ENCODE results near the gene TTF1.

TTF1 gene

GRCh38 chr9:132415181-132415580 lies 8.5 kb upstream of the TTF1 start:
- no peak for TF ChIP-seq CTCF (IDR thresholded peaks at IDR 0.05; ENCODE audit: low read depth, low read length, missing control alignments)
- DNase-seq (ENCODE audit: low read depth): no peak
- H3K4me3 ChIP-seq (ENCODE audit: low read depth, low read length): no peak overlapping the region

GRCh38 chr9:132414731-132415130 lies 8.1 kb upstream of the TTF1 start:
- no peak for TF ChIP-seq CTCF (IDR thresholded peaks at IDR 0.05; ENCODE audit: low read depth, low read length, missing control alignments)
- H3K4me3 ChIP-seq (ENCODE audit: low read depth, low read length): no peak overlapping the region
- no peak for DNase-seq (ENCODE audit: low read depth)

GRCh38 chr9:132413926-132414325 lies 7.3 kb upstream of the TTF1 start:
- no peak for DNase-seq (ENCODE audit: low read depth)
- no peak for TF ChIP-seq CTCF (IDR thresholded peaks at IDR 0.05; ENCODE audit: low read depth, low read length, missing control alignments)

GRCh38 chr9:132412089-132412488 lies 5.4 kb upstream of the TTF1 start:
- peak; percentile 52 for TF ChIP-seq CTCF (IDR thresholded peaks at IDR 0.05; ENCODE audit: low read depth, low read length, missing control alignments)
- H3K4me3 ChIP-seq (ENCODE audit: low read depth, low read length): no peak overlapping the region
- no peak for DNase-seq (ENCODE audit: low read depth)

More at GRCh38 chr9:132413926-132414325, 7.3 kb upstream of the TTF1 start:
- H3K4me3 ChIP-seq (ENCODE audit: low read depth, low read length): no peak overlapping the region

GRCh38 chr9:132411091-132411508 lies 4.5 kb upstream of the TTF1 start:
- TF ChIP-seq CTCF (IDR thresholded peaks at IDR 0.05; ENCODE audit: low read depth, low read length, missing control alignments): peak; percentile 64
- H3K4me3 ChIP-seq (ENCODE audit: low read depth, low read length): no peak overlapping the region
- peak; percentile 21 for DNase-seq (ENCODE audit: low read depth)

GRCh38 chr9:132410642-132411041 lies 4.0 kb upstream of the TTF1 start:
- TF ChIP-seq CTCF (IDR thresholded peaks at IDR 0.05; ENCODE audit: low read depth, low read length, missing control alignments): no peak
- no peak for DNase-seq (ENCODE audit: low read depth)
- peak overlapping the region; percentile 35; the same call in 1 of the 2 replicates for H3K4me3 ChIP-seq (ENCODE audit: low read depth, low read length)

GRCh38 chr9:132409828-132410528 lies 3.3 kb upstream of the TTF1 start, which contains the start of gene CFAP77:
Gene CFAP77, plus strand, starts transcription at chr9:132410211. Its CDS starts 61 bp downstream, at chr9:132410272.
- TF ChIP-seq CTCF (IDR thresholded peaks at IDR 0.05; ENCODE audit: low read depth, low read length, missing control alignments): no peak
- peak within 1 kb of the TSS; percentile 35 for H3K4me3 ChIP-seq (ENCODE audit: low read depth, low read length)
- no peak for DNase-seq (ENCODE audit: low read depth)
